H1 (cell line): ENCODE measurements around the gene ZNF561.

Experiments
- EP300 ChIP-seq, 2 experiments: IDR thresholded peaks; 1 replicate in 1 of 2; 2 replicates in 1 of 2; pipeline ENCODE4 v1.6.1; 2011 to 2012; ENCODE audit warnings: low read depth in 2 of 2, low read length in 2 of 2, mild to moderate bottlenecking in 2 of 2, borderline replicate concordance in 1 of 2, inconsistent platforms in 1 of 2, moderate library complexity in 1 of 2
- HDAC2 ChIP-seq, 2 experiments: fragments of 300-600 bp in 1 of 2; sonication (generic) in 1 of 2; IDR thresholded peaks; 2 replicates each; pipeline ENCODE4 v1.6.1; 2011 to 2012; ENCODE audit warnings: low read depth in 2 of 2, low read length in 2 of 2, mild to moderate bottlenecking in 2 of 2, moderate library complexity in 2 of 2, borderline replicate concordance in 1 of 2, inconsistent platforms in 1 of 2
- RAD21 ChIP-seq, 2 experiments: IDR thresholded peaks in 1 of 2; conservative IDR thresholded peaks in 1 of 2; 2 replicates each; pipeline ENCODE4 v1.6.1; 2011; ENCODE audit warnings: low read depth in 2 of 2, low read length in 2 of 2, improper control_type of control experiment in 1 of 2, inconsistent platforms in 1 of 2, mild to moderate bottlenecking in 1 of 2, moderate library complexity in 1 of 2
- TF ChIP-seq, protein P1 (sequence below), 3 experiments: IDR thresholded peaks; 1 replicate in 2 of 3; 2 replicates in 1 of 3; pipeline versions ENCODE4 v1.5.1 to v1.6.1; 2011; ENCODE audit warnings: low read length in 3 of 3, mild to moderate bottlenecking in 3 of 3, inconsistent platforms in 2 of 3, low read depth in 1 of 3, moderate library complexity in 1 of 3; ENCODE audit not compliant: insufficient read depth in 1 of 3; ENCODE audit errors: control extremely low read depth in 1 of 3

DNA sequence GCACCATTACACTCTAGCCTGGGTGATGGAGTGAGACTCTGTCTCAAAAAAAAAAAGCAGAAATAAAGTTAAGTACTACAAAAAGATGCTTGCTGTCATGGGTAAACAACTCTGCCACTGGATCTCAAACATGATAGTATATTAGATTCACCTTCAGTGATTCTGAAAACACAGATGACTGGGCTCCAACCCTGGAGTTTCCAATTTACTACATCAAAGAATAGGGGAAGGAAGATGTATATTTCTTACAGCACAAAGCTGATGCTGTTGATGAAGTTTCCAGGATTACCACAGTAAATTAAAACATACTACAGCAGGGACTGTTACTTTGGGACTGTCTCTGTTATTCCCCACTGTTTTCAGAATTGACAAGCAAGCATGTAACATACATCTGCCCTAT lies 5.2 kb downstream of the ZNF561 start:
- TF ChIP-seq, protein P1, sequence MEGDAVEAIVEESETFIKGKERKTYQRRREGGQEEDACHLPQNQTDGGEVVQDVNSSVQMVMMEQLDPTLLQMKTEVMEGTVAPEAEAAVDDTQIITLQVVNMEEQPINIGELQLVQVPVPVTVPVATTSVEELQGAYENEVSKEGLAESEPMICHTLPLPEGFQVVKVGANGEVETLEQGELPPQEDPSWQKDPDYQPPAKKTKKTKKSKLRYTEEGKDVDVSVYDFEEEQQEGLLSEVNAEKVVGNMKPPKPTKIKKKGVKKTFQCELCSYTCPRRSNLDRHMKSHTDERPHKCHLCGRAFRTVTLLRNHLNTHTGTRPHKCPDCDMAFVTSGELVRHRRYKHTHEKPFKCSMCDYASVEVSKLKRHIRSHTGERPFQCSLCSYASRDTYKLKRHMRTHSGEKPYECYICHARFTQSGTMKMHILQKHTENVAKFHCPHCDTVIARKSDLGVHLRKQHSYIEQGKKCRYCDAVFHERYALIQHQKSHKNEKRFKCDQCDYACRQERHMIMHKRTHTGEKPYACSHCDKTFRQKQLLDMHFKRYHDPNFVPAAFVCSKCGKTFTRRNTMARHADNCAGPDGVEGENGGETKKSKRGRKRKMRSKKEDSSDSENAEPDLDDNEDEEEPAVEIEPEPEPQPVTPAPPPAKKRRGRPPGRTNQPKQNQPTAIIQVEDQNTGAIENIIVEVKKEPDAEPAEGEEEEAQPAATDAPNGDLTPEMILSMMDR (IDR thresholded peaks at IDR 0.05; ENCODE audit: control extremely low read depth in 1 of 3, insufficient read depth in 1 of 3, low read depth in 1 of 3, low read length in 3 of 3): no peak
- no peak for TF ChIP-seq HDAC2 (IDR thresholded peaks at IDR 0.05; ENCODE audit: borderline replicate concordance in 1 of 2, low read depth in 2 of 2, low read length in 2 of 2)
- no peak for TF ChIP-seq RAD21 (IDR thresholded peaks at IDR 0.05 in 1 of 2, conservative IDR thresholded peaks at IDR 0.05 in 1 of 2; ENCODE audit: low read depth in 2 of 2, low read length in 2 of 2)
- TF ChIP-seq EP300 (IDR thresholded peaks at IDR 0.05; ENCODE audit: borderline replicate concordance in 1 of 2, low read depth in 2 of 2, low read length in 2 of 2): no peak
